Stimulated activated CD8-positive, alpha-beta memory T cell treated with anti-CD3 and anti-CD28 coated beads, Interleukin-15, amount 100 ng/mL, for 1 hour (primary cell): ENCODE results near the gene HSPBP1.

Source experiments
- DNase-seq: peaks from one replicate; pipeline ENCODE4 v3.0.0-alpha.2; 2020; ENCODE audit warnings: low read depth

The HSPBP1 gene

DNA sequence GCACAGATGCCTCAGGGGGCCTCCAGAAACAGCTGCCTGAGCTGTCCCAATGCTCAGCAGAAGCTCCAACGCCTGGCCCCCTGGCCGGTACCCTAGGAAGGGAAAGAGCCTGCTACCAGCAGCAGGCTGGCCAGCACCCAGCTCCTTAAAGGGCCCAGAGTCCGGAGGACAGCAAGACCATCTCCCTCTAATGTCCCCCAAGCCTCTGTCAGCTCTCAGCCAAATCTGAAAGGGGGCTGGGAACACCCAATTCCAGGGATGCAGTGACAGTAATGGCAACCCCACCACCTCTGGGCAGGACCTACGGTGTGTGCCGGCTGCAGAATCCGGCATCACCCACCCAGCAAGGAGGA is 25.3 kb downstream of the HSPBP1 start:
- DNase-seq: no peak

DNA sequence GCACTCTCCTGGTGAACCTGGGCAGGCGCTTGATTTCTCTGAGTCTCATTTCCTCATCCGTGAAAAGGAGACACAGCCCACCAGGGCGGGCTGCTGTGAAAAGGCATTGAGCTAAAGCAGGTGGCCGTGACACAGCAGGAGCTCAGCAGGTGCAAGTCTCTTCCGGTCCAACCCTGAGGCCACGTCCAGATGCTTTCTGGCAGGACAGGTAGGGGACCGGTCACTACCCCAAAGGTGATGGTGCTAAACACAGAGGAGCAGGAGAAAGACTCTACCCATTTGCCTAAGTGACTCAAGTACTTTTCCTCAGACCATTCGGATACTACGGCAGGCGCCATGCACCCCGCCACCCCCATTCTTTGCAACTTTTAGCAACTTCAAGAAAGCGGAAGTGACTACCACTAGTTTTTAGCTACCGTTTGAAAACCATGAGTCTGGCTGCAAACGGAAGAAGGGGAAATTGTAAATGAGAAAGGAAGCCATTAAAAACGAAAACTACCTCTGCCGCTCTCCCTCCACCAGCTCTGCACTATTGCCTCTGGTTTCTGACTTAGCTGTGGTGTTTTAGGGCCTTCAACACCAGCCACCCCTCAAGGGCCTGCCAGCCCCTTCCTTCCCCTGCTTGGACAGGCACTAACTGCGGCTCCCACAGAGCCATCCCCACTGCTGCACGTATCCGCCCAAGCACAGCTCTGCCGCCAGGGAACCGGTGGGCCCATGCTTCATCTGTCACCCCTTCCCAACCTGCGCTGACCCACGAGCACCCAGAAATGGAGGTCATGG is 25.9 kb downstream of the HSPBP1 start:
- no peak for DNase-seq

DNA sequence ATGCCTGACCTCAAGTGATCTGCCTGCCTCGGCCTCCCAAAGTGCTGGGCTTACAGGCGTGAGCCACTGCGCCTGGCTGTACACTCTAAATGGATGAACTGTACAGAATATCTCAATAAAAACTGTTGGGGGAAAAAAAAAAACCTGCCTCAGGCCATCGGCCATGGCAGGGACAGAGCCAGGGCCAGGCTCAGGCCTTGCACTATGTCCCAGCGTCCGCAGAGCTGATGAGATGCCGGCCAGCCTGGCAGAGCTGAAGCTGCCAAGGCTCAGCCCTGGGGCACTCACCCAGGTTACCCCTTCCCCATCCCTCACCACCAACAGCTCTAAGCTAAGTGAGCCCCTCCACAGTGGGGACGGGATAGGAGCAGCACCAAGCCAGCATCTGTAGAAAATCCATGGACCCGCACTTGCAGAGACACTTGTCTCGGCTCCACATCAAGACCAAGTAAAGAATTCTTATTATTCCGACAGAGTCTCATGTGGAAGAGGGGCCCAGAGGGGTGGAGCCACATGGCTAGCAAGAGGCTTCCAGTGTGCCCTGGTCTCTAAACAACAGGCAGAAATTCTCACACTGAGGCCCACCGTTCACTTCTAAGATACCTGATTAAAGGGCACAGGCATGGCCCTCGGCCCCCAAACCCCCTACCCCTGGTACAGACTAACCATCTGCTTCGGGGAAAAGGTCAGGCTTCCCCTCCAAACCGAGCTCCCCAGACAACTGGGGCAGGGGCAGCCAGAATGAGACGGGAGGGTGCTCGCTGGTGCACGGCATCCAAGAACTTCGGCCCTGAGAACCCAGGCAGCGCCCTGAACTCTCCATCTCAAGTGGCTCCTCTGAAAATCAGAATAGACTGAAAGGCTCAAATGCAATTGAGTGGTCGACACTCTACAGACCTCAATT is 26.9 kb downstream of the HSPBP1 start:
- DNase-seq: no peak

DNA sequence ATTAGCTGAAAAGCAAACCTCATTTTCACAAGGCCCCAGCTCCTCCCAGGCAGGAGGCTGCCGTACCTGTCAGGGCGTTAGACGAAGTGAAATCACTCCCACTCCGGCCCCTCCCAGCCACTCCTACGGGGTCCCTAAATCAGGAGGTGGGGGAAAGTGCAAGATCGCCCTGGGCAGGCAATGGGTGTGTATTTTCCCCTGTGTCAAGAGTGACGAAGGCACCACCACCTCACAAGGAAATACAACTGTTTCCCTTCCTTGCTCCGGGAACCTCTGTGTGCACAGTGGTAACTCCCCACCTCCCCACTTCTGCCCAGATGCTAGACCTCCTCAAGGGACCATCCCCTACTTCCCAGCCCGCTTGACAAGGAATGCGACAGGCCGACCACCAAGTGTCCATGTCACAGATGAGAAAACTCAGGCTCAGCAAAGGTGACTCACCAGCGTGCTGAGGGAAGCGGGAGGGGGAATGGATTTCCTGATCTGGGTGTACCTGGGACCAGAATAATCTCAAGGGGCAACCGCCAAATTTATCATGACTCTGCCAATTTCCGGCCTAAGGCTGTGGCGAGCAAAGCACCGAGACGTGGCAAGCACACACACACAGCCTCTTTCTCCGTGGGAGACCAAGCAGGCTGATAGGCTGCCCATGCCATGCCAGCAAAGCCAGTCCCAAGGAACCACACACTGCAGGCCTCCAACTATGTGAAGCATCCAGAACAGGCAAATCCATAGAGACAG is 28.4 kb downstream of the HSPBP1 start:
- no peak for DNase-seq

DNA sequence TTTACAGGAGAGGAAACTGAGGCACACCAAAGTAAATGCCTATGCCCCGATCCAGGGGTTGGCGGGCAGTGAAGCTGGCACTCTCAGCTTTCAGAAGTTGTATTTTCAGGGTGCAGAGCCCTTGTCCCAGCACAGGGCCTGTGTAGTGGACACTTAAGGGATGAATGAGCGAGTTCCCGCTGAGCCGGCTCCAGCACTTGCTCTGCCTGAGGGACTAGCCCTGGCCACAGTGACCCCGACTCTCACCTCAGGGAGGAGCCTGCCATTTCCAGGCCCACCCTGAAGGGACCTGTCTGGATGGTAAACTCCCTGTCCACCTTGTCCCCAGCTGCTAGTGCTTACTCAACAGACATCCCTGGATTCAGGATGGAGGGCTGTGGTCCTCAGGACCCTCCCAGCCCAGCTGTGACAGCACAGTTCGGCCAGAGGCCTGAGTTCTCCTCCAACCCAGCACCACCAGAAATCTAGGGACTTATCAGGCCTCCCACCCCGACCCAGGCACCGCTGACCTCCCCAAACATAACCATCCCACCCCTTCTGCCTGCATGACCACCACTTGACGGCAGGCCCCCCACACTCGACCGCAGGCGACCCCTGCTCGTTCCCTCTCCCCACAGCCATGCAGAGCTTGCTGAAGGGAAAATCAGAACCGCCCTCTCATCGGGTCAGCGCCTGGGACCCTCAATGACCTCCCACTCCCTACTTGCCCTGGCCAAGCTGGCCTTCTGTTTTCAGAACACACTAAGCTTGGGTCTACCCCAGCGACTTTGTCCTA is 29.5 kb downstream of the HSPBP1 start:
- no peak for DNase-seq

DNA sequence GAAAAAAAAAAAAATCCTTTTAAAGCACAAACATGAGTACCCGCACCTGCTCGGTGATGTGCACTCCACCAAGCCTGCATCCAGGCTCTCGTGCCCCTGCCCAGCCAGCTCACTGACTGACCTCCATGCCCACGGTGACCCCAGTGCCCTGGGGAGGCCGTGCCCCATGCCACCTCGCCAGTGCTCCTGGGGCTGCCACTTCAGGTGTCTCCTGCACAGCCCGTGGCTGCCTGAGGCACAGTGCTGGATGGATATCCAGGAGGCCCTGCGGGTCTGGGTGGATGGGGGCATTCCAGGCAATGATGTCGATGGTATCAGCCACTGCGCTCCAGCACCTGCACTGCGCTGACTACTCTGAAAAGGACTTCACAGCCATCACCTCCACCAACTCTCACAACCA is 30.1 kb downstream of the HSPBP1 start:
- DNase-seq: no peak

DNA sequence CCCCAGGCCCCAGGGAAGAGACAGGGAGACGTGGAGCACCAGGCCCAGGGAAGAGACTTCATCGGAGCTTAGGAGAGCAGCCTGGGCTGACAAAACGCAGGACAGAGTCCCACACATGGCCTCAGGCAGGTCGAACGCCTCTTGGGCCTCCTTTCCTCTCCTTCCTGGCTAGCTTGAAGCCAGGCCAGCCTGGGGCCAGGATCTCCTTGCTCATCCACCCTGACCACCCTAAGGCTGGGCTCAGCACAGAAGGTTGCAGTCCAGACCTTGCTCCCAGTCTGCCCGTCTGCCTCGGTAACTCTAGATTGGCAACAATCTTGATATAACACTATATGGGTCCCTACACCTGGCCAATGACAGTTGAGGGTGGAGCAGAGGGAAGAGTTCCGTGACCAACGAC is 31.2 kb downstream of the HSPBP1 start:
- no peak for DNase-seq

DNA sequence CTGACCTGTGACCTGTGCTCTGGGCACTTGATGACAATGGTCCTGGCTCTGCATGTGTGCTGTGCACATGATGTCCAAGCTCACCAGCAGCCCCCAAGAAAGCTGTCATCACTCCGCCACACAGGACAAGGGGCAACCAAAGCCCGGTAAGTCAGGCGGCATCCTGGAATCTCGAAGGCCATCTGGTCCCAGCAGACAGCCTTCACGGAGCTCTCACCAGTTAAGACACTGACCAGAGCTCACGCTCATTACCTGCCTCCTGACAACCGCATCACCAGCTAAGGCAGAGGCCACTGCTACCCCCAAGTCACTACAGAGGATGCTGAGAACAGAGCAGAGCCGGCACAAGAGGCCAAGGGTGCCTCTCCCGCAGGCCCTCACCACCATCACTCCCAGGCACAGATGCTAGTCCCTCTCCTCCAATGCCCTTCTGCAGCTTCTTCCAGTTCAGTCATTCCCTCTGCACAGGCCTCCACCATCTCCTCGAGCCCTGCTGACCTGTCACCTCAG is 31.7 kb downstream of the HSPBP1 start:
- no peak for DNase-seq

DNA sequence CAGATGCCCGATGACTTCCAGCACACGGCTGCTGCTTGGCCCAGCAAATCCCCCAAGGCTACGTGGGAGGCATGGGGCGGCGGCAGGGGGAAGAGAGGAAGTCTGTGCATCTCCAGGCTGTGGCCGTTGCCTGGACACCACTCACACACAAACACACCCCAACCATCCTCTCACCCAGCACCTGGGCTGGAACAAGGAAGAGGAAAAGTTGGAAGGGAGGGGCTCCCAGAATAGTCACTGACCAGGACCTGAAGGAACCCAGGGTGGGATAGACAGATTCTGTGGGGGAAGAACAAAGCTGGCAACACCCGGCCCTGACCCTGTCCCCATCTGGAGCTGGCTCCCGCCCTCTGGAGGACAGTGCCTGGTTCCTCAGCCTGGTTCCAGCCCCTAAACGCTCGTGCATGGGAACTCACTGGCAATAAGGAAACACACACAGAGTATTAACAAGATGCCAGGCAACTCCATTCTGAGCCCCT is 32.2 kb downstream of the HSPBP1 start:
- no peak for DNase-seq

DNA sequence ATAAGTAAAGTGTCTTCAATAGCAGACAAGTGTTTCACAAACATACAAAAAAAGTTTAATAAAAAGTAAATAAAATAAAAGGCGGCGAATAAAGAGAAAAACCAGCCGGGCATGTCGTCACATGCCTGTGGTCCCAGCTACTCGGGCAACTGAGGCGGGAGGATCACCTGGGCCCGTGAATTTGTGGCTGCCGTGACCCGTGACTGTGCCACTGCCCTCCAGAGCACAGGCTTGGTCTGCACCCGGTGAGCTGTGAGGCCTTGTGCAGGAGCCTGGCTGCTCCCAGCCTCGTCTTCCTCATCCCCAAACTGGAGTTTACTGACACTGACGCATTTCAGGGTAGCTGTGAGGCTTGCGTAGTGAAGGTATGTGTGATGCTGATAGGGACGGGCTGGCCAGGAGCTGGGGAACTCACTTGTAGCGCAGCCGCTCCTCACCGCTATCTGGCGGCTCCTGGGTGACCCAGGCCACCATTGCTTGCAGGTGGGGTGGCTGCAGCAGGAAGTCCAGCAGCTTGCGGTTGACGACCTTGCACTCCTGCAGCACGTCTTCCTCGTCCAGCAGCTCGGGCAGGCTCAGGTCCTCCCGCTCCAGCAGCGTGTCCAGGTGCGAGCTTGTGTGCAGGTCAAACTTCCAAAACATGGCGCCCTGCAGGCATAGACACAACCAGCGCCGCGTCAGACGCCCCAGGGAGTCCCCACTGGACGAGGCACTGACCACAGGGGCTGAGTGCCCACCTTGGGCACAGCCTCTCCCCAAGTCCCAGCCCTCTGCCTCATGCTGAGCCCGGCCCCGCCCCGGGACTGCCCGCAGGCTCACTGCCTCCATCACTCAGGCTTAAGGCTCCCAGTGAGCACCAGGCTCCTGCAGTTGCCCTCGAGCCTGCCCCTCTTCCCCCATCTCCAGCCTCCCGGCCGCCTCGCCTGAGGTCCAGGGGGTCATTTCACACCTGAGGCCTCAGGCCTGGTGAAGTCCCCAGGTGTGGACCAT is 33.2 kb downstream of the HSPBP1 start:
- DNase-seq: no peak

DNA sequence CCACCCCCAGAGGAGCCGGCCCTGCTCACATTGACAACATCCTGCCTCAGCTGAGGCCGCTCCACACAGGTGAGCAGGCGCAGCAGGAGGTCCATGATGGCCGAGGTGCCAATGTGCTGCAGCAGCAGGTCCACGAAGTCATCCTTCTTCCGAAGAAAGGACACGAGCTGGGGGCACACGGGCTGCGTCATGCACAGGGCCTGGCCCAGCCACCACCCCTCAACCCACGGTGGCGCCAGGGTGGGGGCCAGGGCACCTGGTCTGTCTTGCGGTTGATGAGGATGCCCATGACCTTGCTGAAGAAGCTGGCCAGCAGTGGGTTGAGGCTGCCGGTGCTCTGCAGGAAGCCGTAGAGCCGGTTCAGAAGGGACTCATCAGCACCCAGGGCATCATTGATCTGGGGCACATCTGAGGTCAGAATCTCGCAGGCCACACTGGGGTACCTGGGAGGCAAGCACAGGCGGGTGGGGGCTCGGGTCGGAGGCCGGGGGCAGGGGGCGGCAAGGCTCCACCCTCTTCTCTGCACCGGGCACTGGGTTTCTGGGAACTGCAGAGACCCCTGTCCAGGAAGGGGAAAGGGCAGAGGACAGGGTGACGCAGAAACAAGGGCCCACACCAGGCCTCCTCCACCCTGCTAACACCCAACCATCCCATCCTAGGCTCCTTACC is 34.5 kb downstream of the HSPBP1 start:
- no peak for DNase-seq

DNA sequence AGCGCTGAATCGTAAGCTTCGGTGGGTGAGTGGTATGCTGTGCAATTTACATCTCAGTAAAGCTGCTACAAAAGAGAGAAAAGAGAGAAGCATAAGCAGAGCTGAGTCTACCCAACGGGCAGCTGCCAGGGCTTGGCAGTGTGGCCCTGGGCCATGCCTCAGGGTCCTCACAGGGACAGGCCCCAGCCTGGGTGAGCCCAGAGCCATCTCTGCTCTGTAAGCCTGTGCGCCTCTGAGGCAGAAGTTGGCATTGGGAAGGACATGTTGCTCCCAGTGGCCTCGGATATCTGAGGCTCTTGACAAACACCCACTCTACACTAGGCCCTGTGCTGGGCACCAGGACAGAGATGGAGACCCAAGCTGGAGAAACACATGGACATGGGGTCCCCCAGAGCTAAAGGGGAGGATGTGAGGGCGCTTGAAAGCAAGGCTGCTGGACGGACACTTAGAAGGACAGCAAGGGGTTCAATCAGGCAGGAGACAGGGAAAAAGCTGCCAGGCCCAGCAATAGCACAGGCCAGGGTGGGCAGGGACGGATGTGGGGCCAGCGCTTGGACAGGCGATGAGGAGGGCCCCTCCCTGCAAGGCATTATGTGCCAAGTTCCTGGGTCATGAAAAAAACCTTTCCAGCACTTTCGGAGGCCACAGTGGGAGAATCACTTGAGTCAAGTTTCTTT is 35.8 kb downstream of the HSPBP1 start:
- no peak for DNase-seq

DNA sequence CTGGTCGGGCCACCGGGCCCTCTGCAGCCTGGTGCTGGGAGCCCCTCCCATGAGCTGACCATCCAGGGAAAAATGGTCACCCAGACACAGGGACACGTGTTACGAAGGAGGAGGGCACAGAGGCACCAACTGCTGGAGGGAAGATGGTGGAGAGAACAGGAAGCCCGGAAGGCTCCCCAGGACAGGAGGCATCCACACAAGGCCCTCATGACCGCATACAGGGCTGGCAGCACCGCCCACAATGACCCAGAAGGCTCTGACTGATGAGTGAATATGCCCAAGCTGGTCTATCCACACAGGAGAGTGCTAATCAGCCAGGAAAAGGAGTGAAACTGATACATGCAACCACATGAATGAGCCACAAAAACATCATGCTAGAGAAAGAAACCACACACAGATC is 37.4 kb downstream of the HSPBP1 start:
- no peak for DNase-seq

DNA sequence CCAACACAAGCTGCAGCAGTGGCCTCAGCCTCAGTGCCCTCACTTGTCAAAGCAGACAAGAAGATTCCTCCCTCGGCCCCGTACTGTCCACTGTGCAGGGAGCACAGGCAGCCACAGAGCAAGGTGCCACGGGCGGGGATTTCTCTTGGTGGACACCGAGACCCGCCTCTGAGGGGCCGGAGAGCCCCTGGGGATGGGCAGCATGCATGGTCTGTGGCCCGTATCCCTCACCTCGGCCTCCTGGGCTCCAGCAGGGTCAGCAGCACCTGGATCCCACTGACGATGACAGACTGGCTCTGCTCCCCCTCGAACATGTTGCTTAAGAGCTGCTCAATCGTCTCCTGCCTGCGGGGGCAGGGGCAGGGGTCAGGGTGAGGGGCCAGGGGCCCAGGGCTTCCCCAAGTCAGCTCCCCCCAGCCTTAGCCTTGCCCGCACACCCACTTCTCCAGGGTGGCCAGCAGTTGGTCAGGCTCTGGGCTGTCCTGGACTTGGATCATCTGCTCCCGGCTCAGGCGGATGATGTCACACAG is 37.9 kb downstream of the HSPBP1 start:
- DNase-seq: no peak

DNA sequence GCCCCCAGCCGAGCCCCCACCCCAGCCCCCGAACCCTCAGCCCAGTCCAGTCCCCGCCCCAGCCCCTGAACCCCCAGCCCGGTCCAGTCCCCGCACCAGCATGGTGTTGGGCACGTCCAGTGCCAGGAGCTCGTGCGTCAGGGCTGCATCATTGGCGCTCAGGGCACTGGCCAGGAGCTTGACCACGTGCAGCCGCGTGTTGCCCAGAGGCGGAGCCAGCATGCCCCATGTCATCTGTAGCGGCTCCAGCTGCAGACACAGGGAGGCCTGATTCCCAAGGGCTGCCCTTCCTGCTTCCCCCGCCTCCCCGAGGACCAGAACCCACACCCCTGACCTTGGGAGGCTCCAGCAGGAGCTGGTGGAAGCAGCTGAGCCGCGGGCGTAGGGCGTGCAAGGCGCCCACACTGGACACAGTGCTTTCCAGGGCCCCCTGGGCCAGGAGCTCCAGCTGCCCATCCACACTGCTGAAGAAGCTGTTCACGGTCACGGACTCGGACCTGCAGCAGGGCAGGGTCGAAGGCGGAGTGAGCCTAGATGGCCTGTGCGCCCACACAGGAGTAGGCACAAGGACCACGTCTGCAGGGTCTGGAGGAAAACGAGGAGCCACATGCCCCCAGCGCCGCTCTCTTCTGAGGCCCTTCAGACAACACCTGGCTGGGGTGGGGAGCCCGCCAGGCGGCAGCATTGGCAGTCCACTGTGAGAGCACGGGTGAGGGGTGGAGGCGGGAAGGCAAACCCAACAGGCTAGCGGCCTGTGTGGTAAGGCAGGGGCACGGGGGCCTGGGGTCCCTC is 38.6 kb downstream of the HSPBP1 start:
- DNase-seq: no peak

DNA sequence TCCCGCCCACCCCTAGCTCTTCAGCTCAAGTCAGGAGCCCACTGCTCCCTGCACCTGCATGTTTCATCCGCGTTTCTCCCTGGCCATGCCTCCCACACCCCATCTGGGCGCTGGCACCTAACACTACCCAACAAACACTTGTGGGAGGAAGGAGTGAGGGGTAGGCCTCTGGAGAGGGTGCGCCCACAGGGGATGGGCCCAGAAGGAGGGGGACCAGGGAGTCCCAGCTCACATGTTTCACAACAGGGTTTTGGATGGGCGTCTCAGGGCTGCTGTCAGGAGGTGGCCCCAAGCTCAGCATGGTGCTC is 39.2 kb downstream of the HSPBP1 start:
- DNase-seq: no peak

DNA sequence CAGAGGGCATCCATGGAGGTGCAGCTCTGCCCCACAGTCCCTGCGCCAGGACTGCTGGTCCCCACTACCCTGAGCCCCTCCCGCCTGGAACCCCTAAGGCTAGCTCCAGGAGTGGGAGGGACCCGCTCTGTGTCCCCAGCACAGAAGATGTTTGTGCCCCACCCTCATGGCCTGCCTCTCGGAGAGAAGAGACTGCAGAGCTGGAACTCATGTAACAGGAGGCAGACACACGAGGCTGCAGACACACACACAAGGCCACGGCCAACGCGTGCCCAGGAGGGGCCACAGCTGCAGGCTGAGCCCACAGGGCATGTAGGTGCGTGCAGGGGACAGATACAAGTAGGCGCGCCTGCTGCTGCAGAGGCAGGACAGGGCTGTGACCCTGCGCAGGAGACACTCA is 40.9 kb downstream of the HSPBP1 start:
- no peak for DNase-seq

DNA sequence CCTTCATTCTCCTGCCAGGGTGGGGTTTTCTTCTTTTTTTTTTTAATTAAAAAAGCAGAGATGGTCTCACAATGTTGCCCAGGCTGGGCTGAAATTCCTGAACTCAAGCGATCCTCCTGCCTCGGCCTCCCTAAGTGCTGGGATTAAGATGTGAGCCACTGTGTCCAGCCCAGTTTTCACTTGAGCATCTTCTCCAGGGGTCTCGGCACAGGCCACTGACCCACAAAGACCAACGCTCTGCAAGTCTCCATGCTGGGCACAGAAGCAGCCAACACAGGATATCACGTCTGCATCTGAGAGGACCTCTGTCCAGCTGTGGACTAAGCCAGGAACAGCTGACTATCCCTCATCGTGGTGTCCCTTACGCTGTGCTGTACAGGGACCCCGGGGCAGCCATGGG is 41.9 kb downstream of the HSPBP1 start:
- DNase-seq: no peak
